ENCODE measurements around the gene NF2. TPM values are rescaled to one million over a fixed set of nuclear protein-coding genes. Genes with fewer than 3 reads are reported as not detected.

NF2 gene
- total and polyA plus RNA-seq, 2 experiments from 2014 or later = 14.4 to 54.5 TPM

- no peak for TF ChIP-seq ZNF462 (CRISPR knock-in tag; IDR thresholded peaks at IDR 0.05)
- TF ChIP-seq ZNF114 (CRISPR knock-in tag; IDR thresholded peaks at IDR 0.05) = no peak
Observed at GRCh38 chr22:29740216-29740615, 136.8 kb downstream of the NF2 start (continued).

GRCh38 chr22:29741926-29742325, 138.5 kb downstream of the NF2 start:
- no peaks in the 10 kb centered on the region for H3K79me2 ChIP-seq (replicated peaks; ENCODE audit: insufficient read depth)
- no peak overlapping the region for H2AFZ ChIP-seq
- H3K4me2 ChIP-seq = no peak overlapping the region
- H3K4me1 ChIP-seq (ENCODE audit: insufficient read depth) = no peaks in the 10 kb centered on the region
- peaks cover 7% of the 10 kb centered on the region for H3K27me3 Mint-ChIP-seq (ENCODE audit: insufficient read depth, low read depth, poor library complexity)
- H3K4me3 ChIP-seq = no peak overlapping the region
- H3K9me2 ChIP-seq (ENCODE audit: insufficient read depth) = no peaks in the 10 kb centered on the region
- H3K27ac ChIP-seq (ENCODE audit: low read depth) = no peak overlapping the region
- no peaks in the 10 kb centered on the region for H3F3A ChIP-seq (replicated peaks; ENCODE audit: low read depth)
- H3K4me3 Mint-ChIP-seq = no peak overlapping the region
- H4K20me1 ChIP-seq (replicated peaks; ENCODE audit: insufficient read depth) = no peaks in the 10 kb centered on the region
- H3K9me3 Mint-ChIP-seq = peaks cover 2% of the 10 kb centered on the region; the same call in 1 of the 3 replicates
- H3K4me1 Mint-ChIP-seq = peaks cover 5% of the 10 kb centered on the region; the same call in 1 of the 3 replicates
- no peaks in the 10 kb centered on the region for H3K36me3 ChIP-seq (ENCODE audit: insufficient read depth)
- no peak overlapping the region for H3K27ac Mint-ChIP-seq
- peaks cover 6% of the 10 kb centered on the region; the same call in 1 of the 3 replicates for H3K36me3 Mint-ChIP-seq (ENCODE audit: low read depth)
- H3K27me3 ChIP-seq (ENCODE audit: insufficient read depth) = no peaks in the 10 kb centered on the region
- ATAC-seq (no peak), DNase-seq (ENCODE audit: low spot score) (no peak)
- TF ChIP-seq CREB1 (CRISPR knock-in tag; IDR thresholded peaks at IDR 0.05; ENCODE audit: low read depth) (no peak), POLR2AphosphoS5 (IDR thresholded peaks at IDR 0.05; ENCODE audit: low read depth) (no peak), ZNF331 (CRISPR knock-in tag; IDR thresholded peaks at IDR 0.05; ENCODE audit: low read depth) (no peak), STAT1 (IDR thresholded peaks at IDR 0.05; ENCODE audit: unreplicated experiment) (no peak), ZNF114 (CRISPR knock-in tag; IDR thresholded peaks at IDR 0.05) (no peak), NANOG (IDR thresholded peaks at IDR 0.05; ENCODE audit: borderline replicate concordance) (no peak), CTCF (conservative IDR thresholded peaks at IDR 0.05; ENCODE audit: low read depth in 2 of 2) (no peak), REST (IDR thresholded peaks at IDR 0.05; ENCODE audit: unreplicated experiment) (no peak), EZH2phosphoT487 (IDR thresholded peaks at IDR 0.05; ENCODE audit: unreplicated experiment) (no peak)
